ENCODE results near the gene ARID5A.

The ARID5A gene

GRCh38 chr2:96601382-96602292, 65.1 kb downstream of the ARID5A start:
- DNase-seq (ENCODE audit: low spot score), result no peak

All from SK-N-DZ (cell line).